Calu3 (cell line): ENCODE data around the gene FOXO4. TPM values are rescaled to one million over a fixed set of nuclear protein-coding genes. Genes with fewer than 3 reads are reported as not detected.

ENCODE experiments used
- BruUV-seq: library from RNA; stranded (reverse); fragments of 400-500 nt; replicated peaks from 2 replicates; lab custom pipeline; 2021; lab: Mats Ljungman, UMichigan
- CTCF ChIA-PET: fragments of 300-600 bp; sonication (Branson Sonifier 250); formaldehyde crosslinking; loops from one replicate; lab custom pipeline; 2022; ENCODE audit warnings: antibody characterized with exemption; lab: Charles Lee
- DNase-seq: peaks from one replicate; pipeline ENCODE4 v3.0.0; 2022
- H3K27ac Mint-ChIP-seq: one replicate; pipeline ENCODE4 v1.8.0; 2022; ENCODE audit warnings: mixed read lengths; ENCODE audit not compliant: unreplicated experiment
- H3K27me3 Mint-ChIP-seq: one replicate; pipeline ENCODE4 v1.8.0; 2022; ENCODE audit warnings: mixed read lengths; ENCODE audit not compliant: unreplicated experiment
- H3K36me3 Mint-ChIP-seq: one replicate; pipeline ENCODE4 v1.8.0; 2022; ENCODE audit warnings: mild to moderate bottlenecking, moderate library complexity, mixed read lengths; ENCODE audit not compliant: insufficient read depth, unreplicated experiment
- H3K4me1 Mint-ChIP-seq: one replicate; pipeline ENCODE4 v1.8.0; 2022; ENCODE audit warnings: mild to moderate bottlenecking, low read depth, mixed read lengths; ENCODE audit not compliant: unreplicated experiment
- H3K4me3 Mint-ChIP-seq: one replicate; pipeline ENCODE4 v1.8.0; 2022; ENCODE audit warnings: mild to moderate bottlenecking, low read depth, moderate library complexity, mixed read lengths; ENCODE audit not compliant: unreplicated experiment
- H3K9me3 Mint-ChIP-seq: one replicate; pipeline ENCODE4 v1.8.0; 2022; ENCODE audit warnings: low read depth, mixed read lengths; ENCODE audit not compliant: unreplicated experiment
- CTCF ChIP-seq: fragments of 200-600 bp; IDR thresholded peaks from one replicate; pipeline ENCODE4 v1.8.0; 2022; ENCODE audit warnings: antibody characterized with exemption; ENCODE audit not compliant: unreplicated experiment
- intact Hi-C: fragments of 100-400 bp; cut with micrococcal nuclease; formaldehyde crosslinking; loops from one replicate; pipeline ENCODE4 v1.10.0; 2022; ENCODE audit not compliant: unreplicated experiment
- total RNA-seq: library from RNA; stranded (reverse); gene quantifications from 2 replicates; pipeline ENCODE4 v1.2.3, GENCODE V29; 2022

FOXO4 gene
- total RNA-seq, 1 experiment from 2014 or later: 9.8 TPM

- Mint-ChIP-seq H3K27me3 (no peaks in the 10 kb centered on the region), H3K36me3 (peaks cover 15% of the 10 kb centered on the region), H3K4me1 (no peaks in the 10 kb centered on the region), H3K4me3 (no peak overlapping the region), H3K9me3 (no peaks in the 10 kb centered on the region), H3K27ac (no peak overlapping the region)
- CTCF ChIA-PET: no interaction called here
- BruUV-seq: no TSS peak
- intact Hi-C loops: no loop called here
- TF ChIP-seq CTCF: no peak
- DNase-seq: no peak
These were observed 38.8 kb upstream of the FOXO4 start for GRCh38 chrX:71056867-71057266.

GRCh38 chrX:71057848-71058530, 37.7 kb upstream of the FOXO4 start:
- no peak for TF ChIP-seq CTCF
- H3K4me1 Mint-ChIP-seq: no peaks in the 10 kb centered on the region
- H3K27ac Mint-ChIP-seq: no peak overlapping the region
- BruUV-seq: no TSS peak
- H3K27me3 Mint-ChIP-seq: no peaks in the 10 kb centered on the region
- H3K9me3 Mint-ChIP-seq: no peaks in the 10 kb centered on the region
- CTCF ChIA-PET: interaction anchor here (0.7 kb wide), 1 partner anchor 197 kb away, joined by 4 read pairs; no protein-coding TSS in a partner anchor
- peaks cover 15% of the 10 kb centered on the region for H3K36me3 Mint-ChIP-seq
- DNase-seq: no peak
- no peak overlapping the region for H3K4me3 Mint-ChIP-seq
- intact Hi-C loops: no loop called here

- H3K9me3 Mint-ChIP-seq: no peaks in the 10 kb centered on the region
- H3K4me3 Mint-ChIP-seq: no peak overlapping the region
- intact Hi-C loops: no loop called here
- TF ChIP-seq CTCF: no peak
- no TSS peak for BruUV-seq
- H3K27ac Mint-ChIP-seq: no peak overlapping the region
- H3K36me3 Mint-ChIP-seq: peaks cover 15% of the 10 kb centered on the region
- CTCF ChIA-PET: no interaction called here
- H3K27me3 Mint-ChIP-seq: no peaks in the 10 kb centered on the region
- no peaks in the 10 kb centered on the region for H3K4me1 Mint-ChIP-seq
- no peak for DNase-seq
These were observed 35.5 kb upstream of the FOXO4 start for GRCh38 chrX:71060127-71060526.

GRCh38 chrX:71067089-71067488, 28.6 kb upstream of the FOXO4 start:
- Mint-ChIP-seq H3K27me3 (peaks cover 4% of the 10 kb centered on the region), H3K9me3 (no peaks in the 10 kb centered on the region), H3K4me3 (peak overlapping the region; percentile 85), H3K27ac (peak overlapping the region; percentile 66), H3K4me1 (peaks cover 10% of the 10 kb centered on the region), H3K36me3 (peaks cover 18% of the 10 kb centered on the region)
- TSS peak; percentile 46 for BruUV-seq
- no peak for TF ChIP-seq CTCF
- no peak for DNase-seq
- intact Hi-C loops: no loop called here
- CTCF ChIA-PET: no interaction called here
